DND-41 (cell line): Measurements from ENCODE around the gene MSH5.
A peak's percentile ranks its signal among the peaks of the same experiment; 100 is the strongest.
"Not testable (repeated sequence)": the region's sequence is repeated elsewhere in the genome, so short reads cannot be mapped to it uniquely, and the experiment has no call there.

Experiments used
- ATAC-seq: fragments of 200-7000 bp; cut with Tn5 transposase; 3 replicates; pipeline ENCODE4 v1.9.1; 2021; ENCODE audit warnings: low read depth; ENCODE audit not compliant: insufficient read depth
- DNase-seq: peaks from one replicate; pipeline ENCODE4 v3.0.0-alpha.2; 2020
- H2AFZ ChIP-seq: 2 replicates; pipeline ENCODE4 v1.6.0; 2012; ENCODE audit warnings: low read depth, low read length
- H3K27ac ChIP-seq: 2 replicates; pipeline ENCODE4 v1.5.1; 2012; ENCODE audit warnings: low read length, inconsistent platforms
- H3K27me3 ChIP-seq: fragments of 200-600 bp; sonication (generic); 2 replicates; pipeline ENCODE4 v1.6.0; 2012; ENCODE audit warnings: low read length, mild to moderate bottlenecking, inconsistent platforms; ENCODE audit not compliant: insufficient read depth, poor library complexity
- H3K36me3 ChIP-seq: 2 replicates; pipeline ENCODE4 v1.5.1; 2012; ENCODE audit warnings: low read length, inconsistent platforms; ENCODE audit not compliant: insufficient read depth
- H3K4me1 ChIP-seq: 2 replicates; pipeline ENCODE4 v1.5.1; 2012; ENCODE audit warnings: mild to moderate bottlenecking, low read length; ENCODE audit not compliant: insufficient read depth
- H3K4me2 ChIP-seq: 2 replicates; pipeline ENCODE4 v1.6.0; 2012; ENCODE audit warnings: mild to moderate bottlenecking, moderate library complexity, low read length, inconsistent platforms; ENCODE audit not compliant: insufficient read depth
- H3K4me3 ChIP-seq, 2 experiments: fragments of 200-600 bp in 1 of 2; shearing (Covaris generic) in 1 of 2; 2 replicates each; pipeline ENCODE4 v1.5.1; 2012 to 2016; ENCODE audit warnings: inconsistent platforms in 2 of 2, low read length in 2 of 2, mild to moderate bottlenecking in 2 of 2, low read depth in 1 of 2, moderate library complexity in 1 of 2
- H3K79me2 ChIP-seq: 2 replicates; pipeline ENCODE4 v1.6.0; 2012; ENCODE audit warnings: low read length, inconsistent platforms; ENCODE audit not compliant: insufficient read depth
- H3K9ac ChIP-seq: 2 replicates; pipeline ENCODE4 v1.6.0; 2012; ENCODE audit warnings: low read depth, mild to moderate bottlenecking, inconsistent platforms, low read length, moderate library complexity
- H3K9me3 ChIP-seq: 2 replicates; pipeline ENCODE4 v1.5.1; 2012; ENCODE audit warnings: low read length, moderate library complexity, mild to moderate bottlenecking, inconsistent platforms; ENCODE audit not compliant: insufficient read depth, severe bottlenecking
- H4K20me1 ChIP-seq: 2 replicates; pipeline ENCODE4 v1.6.0; 2012; ENCODE audit warnings: low read length; ENCODE audit not compliant: insufficient read depth
- EZH2 ChIP-seq: IDR thresholded peaks from 3 replicates; pipeline ENCODE4 v1.6.1; 2012; ENCODE audit warnings: borderline replicate concordance, low read depth, mild to moderate bottlenecking, moderate library complexity, low read length, inconsistent platforms; ENCODE audit not compliant: severe bottlenecking
- TF ChIP-seq, protein P1 (sequence below): IDR thresholded peaks from 2 replicates; pipeline ENCODE4 v1.5.1; 2012; ENCODE audit warnings: borderline replicate concordance, low read length, moderate library complexity, mild to moderate bottlenecking; ENCODE audit not compliant: poor library complexity, severe bottlenecking; ENCODE audit errors: extremely low read depth

MSH5 gene

DNA sequence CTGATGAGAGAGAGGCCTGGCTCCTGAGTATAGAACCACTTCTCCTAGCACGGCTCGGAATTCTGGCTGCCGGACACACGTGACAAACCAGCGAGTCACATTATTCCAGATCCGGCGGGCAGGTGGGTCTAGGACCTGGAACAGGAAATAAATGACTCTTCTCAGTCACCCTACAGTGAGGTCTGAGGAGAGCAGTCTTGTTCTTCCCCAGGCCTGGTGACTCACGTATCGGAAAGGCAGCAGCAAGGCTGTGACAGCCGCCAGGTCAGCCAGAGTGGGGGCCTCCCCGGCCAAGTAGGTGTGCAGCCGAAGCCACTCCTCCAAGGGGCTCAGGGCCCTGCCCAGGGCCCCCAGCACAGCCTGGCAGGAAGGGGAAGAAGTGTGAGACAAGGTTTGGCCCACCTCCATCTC is 53.0 kb downstream of the MSH5 start:
- H3K27me3 ChIP-seq, result no peaks in the 10 kb centered on the region
- no peaks in the 10 kb centered on the region for H3K9me3 ChIP-seq
- H3K36me3 ChIP-seq, result peaks cover 50% of the 10 kb centered on the region
- H3K4me2 ChIP-seq, result 0 out of 2 replicates have a peak overlapping the region, but pooled peaks have one; percentile 15
- no peak for ATAC-seq
- no peak overlapping the region for H2AFZ ChIP-seq
- H4K20me1 ChIP-seq, result no peaks in the 10 kb centered on the region; the same call in 1 of the 2 replicates
- H3K79me2 ChIP-seq, result peaks cover 44% of the 10 kb centered on the region
- H3K9ac ChIP-seq, result no peak overlapping the region
- H3K27ac ChIP-seq, result no peak overlapping the region
- peaks cover 40% of the 10 kb centered on the region for H3K4me1 ChIP-seq
- DNase-seq, result no peak
- H3K4me3 ChIP-seq, result no peak overlapping the region
- TF ChIP-seq, protein P1, sequence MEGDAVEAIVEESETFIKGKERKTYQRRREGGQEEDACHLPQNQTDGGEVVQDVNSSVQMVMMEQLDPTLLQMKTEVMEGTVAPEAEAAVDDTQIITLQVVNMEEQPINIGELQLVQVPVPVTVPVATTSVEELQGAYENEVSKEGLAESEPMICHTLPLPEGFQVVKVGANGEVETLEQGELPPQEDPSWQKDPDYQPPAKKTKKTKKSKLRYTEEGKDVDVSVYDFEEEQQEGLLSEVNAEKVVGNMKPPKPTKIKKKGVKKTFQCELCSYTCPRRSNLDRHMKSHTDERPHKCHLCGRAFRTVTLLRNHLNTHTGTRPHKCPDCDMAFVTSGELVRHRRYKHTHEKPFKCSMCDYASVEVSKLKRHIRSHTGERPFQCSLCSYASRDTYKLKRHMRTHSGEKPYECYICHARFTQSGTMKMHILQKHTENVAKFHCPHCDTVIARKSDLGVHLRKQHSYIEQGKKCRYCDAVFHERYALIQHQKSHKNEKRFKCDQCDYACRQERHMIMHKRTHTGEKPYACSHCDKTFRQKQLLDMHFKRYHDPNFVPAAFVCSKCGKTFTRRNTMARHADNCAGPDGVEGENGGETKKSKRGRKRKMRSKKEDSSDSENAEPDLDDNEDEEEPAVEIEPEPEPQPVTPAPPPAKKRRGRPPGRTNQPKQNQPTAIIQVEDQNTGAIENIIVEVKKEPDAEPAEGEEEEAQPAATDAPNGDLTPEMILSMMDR, result no peak
- TF ChIP-seq EZH2, result no peak

DNA sequence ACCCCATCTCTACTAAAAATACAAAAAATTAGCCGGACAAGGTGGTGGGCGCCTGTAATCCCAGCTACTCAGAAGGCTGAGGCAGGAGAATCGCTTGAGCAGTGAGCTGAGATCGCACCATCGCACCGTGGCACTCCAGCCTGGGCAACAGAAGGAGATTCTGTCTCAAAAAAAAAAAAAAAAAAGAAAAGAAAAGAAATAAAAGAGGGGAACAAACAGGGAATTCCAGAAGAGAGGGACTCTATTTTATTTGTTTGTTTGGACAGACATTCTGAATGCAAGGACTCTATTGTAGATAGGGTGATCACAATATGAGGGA is 54.1 kb downstream of the MSH5 start:
- Histone ChIP-seq H3K4me3 (peak overlapping the region; percentile 97 to 99; a peak in 3 of 4 replicates), H3K36me3 (peaks cover 53% of the 10 kb centered on the region), H3K4me2 (peak overlapping the region; percentile 94), H3K4me1 (peaks cover 40% of the 10 kb centered on the region), H3K27ac (peak overlapping the region; percentile 93), H3K9ac (peak overlapping the region; percentile 93), H3K79me2 (peaks cover 44% of the 10 kb centered on the region)
- not testable (repeated sequence) for H4K20me1 ChIP-seq, H3K9me3 ChIP-seq, H3K27me3 ChIP-seq, DNase-seq, H2AFZ ChIP-seq, ATAC-seq

DNA sequence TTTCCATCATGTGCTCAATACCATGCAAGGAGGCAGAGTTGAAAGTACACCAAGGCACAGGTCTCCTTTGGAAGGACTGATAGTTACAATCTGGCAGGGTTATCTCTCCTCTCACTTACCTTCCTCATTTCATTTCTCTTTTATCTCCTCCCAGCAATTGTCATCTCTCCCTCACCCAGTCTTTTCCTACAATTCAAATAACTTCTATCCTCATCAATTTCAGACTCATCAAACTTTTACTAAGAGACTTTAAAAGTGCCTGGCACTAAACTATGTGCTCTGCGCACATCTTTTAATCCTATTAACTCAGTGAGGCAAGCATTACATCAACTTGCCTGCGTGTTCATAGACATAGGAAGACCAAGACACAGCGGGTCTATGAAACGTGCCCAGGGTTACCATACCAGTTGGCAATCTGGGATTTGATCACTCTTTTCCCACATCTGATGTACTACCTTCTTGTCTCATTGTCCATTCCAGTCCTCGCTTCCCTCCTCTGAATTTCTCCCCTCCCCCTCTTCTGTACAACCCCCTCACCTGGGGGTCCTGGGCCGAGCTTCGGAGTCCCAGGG is 54.6 kb downstream of the MSH5 start:
- Histone ChIP-seq H3K27ac (peak overlapping the region; percentile 93), H3K9ac (peak overlapping the region; percentile 93), H2AFZ (peak overlapping the region; percentile 92), H3K4me1 (peaks cover 40% of the 10 kb centered on the region), H3K36me3 (peaks cover 53% of the 10 kb centered on the region), H3K4me3 (peak overlapping the region; percentile 97 to 99), H3K27me3 (no peaks in the 10 kb centered on the region), H4K20me1 (no peaks in the 10 kb centered on the region; the same call in 1 of the 2 replicates), H3K4me2 (peak overlapping the region; percentile 94), H3K79me2 (peaks cover 44% of the 10 kb centered on the region), H3K9me3 (no peaks in the 10 kb centered on the region)
- DNase-seq (no peak), ATAC-seq (0 out of 3 replicates have a peak, but pooled peaks have one; percentile 22)
- no peak for TF ChIP-seq EZH2
- TF ChIP-seq, protein P1, result no peak

DNA sequence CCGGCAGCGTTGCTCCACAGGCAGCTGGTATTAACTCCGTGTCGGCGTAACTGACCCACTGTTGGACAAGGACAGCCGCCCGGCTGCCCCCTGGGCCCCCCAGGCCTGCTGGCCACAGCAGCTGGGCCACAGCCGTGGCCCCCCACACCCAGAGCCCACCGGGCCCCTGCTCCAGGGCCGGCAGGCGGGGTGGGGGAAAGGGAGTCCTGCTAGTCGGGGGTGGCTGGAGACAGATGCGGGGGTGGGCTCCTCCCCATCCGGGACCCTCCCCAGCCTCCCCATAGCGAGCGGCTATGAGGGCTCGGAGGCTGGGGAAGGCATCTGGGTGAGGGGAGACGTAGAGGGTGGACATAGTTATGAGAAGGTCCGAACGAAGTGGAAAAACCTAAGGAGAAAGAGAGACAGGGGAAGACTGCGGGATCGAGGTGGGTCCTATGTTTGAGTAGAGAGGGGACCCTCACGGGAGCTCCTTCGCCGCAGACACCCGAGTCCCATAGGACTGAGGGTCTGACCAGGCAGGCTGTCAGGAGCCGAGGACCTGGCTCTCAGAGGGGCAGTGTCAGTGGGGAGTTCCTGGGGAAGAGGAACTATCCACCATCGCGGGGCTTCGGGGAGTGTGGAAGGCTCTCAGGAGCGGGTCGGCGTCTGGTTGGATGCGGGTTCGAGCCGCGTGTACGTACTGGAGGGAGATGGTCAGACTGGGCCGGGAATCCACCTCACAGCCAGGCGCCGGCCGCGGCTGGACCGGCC is 55.2 kb downstream of the MSH5 start:
- Histone ChIP-seq H3K79me2 (peaks cover 45% of the 10 kb centered on the region), H3K4me3 (peak overlapping the region; percentile 97 to 99), H3K9ac (peak overlapping the region; percentile 93), H3K27me3 (no peaks in the 10 kb centered on the region), H3K4me1 (peaks cover 40% of the 10 kb centered on the region), H3K36me3 (peaks cover 52% of the 10 kb centered on the region), H3K27ac (peak overlapping the region; percentile 93), H4K20me1 (no peaks in the 10 kb centered on the region), H3K9me3 (no peaks in the 10 kb centered on the region), H2AFZ (peak overlapping the region; percentile 92), H3K4me2 (peak overlapping the region; percentile 94)
- ATAC-seq, result peak; percentile 35
- DNase-seq, result peak; percentile 32
- TF ChIP-seq, protein P1, result no peak
